ENCODE measurements around the gene ABCB8.

ABCB8 gene

DNA sequence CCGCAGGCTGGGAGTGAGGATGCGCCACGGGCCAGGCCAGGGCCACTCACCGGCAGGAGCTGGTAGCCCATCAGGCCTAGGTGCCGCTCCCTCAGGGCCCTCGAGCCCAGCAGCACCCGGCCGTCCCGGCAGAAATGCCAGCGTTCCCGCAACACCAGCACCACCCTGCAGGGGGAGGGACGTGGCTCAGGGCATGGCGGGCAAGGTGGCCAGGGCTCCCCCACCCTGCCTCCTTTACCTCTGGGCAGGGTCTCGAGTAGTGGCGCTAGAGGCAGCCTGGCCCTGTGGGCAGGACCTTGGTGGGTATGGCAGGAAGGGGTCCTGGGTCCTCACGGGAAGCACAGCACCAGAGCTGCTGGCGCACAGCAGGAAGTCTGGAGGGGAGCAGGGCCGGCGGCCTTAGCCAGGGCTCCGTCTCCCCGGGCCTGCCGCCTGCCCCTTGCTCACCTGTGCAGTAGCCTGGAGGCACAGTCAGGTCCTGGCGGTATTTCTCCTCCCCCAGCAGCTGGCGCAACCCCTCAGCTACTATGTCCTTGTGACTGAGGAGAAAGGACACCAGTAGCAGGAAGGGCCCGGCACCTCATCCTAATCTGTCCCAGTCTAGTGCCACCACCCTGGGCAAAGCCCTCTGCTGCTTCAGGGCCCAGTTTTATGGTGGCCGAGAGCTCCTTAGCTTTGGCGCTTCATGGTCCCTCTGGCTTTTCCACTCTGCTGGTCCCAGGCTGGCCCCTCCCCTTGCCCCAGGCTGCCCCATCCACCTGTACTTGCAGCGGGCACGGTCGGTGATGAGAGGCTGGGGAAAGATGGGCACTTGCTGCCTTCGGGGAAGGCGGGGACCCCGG lies 48.8 kb downstream of the ABCB8 start:
- DNase-seq: no peak

DNA sequence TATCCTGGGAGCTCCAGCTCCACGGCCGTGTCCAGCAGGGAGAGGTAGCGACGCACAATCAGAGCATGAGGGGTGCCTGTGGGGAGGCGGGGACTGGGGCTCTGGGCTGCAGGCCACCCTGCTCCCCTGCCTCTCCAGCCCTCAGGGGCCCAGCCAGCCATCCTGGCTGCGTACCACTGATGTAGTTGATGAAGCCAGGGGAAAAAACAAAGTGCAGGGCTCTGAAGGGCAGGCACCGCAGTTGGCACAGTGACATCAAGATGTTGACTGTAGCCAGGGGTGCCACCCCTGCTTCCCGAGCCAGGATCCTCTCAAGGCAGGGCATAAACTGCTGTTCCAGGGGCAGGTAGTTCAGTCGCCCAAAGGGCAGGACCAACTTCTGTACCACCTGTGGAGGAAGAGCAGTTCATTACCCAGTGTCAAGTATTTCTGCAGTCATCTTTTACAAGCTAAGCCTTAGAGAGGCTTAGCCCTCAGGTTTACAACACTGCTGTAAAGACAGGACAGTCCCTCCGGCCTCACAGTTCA lies 49.5 kb downstream of the ABCB8 start:
- DNase-seq: no peak

DNA sequence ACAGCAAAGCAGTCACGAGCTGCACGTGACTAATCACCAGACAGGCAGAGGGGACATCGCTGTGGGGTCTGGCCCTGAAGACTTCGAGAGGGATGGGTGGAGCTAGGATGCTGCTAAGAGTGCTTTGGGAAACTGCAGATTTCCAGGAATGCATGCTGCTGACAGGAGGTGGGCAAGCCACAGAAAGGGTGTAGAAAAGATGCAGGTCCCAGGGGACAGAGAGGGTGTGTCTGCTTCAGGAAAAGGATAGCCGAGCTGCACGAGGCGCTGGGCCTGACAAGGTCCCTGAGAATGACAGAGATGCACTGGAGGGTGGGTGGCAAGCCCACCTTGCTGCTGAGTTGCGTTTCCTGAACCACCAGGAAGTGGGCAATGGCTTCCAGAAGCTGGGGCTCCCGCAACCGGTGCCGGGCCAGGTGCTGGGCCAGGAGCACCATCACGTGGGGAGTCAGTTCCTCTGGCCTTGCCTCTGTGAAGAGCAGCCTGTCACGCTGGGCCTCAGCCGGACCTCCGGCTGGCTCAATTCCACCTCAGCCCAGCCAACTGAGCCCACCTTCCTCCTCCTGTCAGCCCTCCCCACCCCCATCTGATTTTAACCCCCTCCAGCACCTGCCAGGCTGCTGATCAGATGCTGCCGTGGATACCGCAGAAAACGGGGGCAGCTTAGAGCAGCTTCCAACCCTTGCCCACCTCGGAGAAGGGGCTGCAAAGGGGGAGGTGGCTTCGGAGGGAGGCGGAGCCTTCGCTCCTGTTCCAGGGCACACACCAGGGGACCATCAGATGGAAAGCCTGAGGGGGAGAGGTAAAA lies 50.2 kb downstream of the ABCB8 start:
- no peak for DNase-seq

DNA sequence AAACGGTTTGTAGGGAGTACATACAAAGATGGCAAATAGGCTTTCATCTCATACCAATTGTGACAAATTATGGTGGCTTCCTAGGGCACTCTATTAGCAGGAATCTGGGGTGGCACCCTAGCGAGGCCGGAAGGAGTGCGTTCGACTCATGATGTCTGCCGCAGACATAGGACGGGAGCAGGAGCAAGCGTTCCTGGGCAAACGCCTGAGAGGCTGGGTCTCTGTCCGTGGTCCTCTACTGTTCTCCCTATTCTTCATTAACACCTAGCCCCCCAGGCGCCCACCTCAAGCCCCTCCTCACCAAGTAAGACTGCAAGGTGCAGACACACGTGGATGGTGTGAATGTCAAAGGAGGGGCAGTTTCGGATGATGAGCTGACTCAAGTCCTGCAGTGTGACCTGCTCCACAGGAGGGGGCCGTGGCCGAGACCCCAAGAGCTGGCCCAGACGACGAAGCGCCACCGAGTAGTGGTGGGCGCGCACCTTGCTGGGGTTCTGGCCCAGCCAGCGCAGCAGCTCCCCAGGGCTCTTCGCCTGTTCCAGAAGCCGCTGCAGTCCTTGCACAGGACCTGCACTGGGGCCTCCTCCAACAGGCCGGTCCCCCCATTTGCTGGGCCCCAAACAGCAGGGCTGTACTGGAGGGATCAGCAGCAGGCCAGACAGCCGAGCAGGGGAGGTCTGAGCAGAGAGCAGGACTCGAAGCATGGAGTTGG lies 51.1 kb downstream of the ABCB8 start:
- no peak for DNase-seq

DNA sequence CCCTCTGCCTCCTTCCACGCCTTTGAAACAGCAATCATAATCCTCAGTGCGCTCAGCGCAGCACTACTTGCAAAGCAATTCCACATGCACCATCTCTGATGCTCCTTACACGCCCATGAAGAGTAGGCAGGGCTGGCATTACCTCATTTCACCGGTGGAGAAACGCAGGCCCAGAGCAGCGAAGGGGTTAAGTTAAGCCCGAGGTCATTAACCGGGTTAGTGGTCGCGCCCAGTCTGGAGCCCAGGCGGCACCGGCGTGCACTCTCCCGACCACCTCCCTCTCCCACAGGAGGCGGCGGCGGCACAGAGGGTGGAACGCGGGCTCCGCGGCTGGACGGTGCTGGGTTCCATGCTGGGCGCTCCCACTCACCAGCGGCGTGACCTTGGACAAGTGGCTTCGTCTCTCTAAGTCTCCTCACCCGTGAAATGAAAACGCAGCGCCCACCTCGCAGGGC lies 51.8 kb downstream of the ABCB8 start:
- DNase-seq: peak; percentile 36

DNA sequence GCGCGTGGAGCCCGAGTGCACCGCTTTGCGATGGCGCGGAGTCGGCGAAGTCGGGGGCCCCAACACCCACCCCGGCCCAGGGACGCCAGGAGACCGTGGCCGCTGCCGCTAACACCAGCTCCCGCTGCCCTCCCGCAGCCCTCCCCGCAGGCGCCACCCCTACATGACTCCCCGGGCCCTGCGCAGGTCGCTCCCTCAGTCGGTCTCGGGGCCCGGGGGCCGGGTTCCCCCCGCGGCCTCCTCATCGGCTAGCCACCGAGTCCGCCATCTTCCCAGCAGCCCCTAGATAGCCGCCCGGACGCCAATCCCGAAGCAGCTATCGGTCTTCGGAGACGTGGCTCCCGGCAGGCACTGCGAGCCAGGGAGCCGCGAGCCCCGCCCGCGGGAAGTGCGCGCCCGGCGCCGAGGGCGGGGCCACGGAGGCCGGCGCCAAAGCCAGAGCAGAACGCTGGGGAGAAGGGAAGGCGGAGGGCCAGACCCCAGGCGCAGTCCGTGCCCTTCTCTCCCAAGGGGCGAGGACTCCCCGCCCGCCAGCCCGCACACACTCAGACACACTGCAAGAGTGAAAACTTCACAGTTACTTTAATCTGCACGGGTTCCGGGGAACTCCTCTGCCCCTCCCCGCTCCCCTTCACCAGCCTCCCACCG lies 52.4 kb downstream of the ABCB8 start, which contains the start of gene FASTK:
FASTK (minus strand) TSS at position 288 of the 648 bp plus-strand sequence; CDS start at position 245, 43 bp downstream.
- DNase-seq: peak; percentile 89

DNA sequence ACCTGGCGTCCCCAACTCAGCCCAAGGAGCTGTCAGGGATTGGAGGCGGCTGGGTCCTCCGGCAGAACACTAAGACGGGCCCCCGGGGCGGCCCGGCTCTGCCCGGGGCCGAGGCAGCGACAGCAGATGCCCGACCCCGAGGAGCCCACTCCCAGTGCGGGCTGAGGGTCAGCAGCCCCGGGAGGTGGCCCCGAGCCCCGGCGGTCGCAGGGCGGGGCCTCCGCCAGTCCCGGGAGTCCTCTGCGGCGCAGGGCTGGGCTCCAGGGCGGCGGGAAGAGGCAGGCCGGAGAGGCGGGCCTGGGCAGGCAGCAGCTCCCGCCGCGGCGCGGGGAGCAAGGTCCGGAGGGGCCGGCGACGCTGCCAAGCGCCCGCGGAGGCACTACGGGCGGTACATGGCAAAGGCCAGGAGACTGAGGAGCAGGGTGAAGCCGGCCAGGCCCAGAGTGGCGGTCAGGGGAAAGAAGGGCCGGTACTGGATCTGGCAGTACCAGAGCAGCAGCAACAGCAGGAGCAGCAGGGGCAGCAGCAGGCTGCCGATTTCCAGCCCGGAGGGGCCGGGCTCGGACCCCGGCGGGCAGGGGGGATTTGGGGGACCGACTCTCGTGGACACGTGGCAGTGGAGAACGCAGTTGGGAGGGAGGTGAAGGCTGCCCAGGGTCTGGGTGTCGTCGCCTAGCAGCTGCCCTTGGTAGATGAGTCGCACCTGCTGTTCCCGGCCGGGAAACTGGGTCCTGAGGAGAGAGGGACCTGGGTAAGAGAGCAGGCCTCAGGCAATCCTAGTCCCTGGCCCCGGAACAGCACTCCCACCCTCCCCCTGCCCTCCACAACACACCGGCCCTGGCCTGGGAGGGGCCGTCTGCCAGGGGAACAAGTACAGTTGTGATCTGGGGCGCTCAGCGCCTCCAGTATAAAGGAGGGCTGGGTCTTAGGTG lies 53.2 kb downstream of the ABCB8 start:
- no peak for DNase-seq

DNA sequence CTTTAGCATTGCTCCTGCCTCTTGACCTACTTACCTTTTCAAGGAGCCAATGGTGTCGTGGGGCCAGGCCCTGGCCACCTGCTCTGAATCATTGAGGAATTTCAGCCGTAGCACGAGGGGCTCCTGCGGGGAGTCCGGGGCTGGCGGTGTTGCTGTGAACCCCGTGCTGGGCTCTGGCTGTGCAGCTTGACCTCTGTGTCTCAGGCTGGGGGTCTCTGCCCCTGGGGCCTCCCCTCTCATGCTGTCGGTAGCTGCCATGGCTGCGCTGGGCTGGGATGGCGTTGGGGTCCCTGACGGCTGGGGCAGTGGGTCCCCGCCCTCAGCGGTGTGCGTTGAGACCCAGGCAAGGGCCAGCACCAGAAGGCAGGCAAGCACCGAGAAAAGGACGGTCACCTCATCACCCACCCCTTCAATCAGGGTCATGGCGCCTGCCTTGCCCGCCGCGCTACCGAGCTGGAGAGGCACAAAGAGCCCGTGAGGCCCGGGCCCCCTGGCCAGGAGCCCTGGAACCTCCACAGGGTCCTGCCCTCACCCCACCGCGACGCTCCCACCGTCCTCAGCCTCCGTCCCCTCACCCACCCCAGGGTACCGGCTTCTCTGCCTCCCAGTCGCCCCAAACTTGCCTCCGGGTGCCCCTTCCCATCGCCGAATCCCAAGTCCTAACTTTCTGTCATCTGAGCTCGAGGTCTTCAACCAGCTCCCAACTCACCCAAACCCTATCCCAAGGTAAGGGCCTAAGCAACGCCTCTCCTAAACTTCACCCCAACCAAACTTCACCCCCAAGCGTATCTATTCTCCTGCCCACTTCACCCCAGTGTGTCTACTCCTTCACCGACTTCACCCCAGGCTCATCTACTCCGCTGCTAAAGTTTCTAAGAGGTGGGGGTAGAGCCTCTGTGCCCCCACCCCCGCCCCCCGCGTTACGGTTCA lies 54.2 kb downstream of the ABCB8 start:
- DNase-seq: no peak

DNA sequence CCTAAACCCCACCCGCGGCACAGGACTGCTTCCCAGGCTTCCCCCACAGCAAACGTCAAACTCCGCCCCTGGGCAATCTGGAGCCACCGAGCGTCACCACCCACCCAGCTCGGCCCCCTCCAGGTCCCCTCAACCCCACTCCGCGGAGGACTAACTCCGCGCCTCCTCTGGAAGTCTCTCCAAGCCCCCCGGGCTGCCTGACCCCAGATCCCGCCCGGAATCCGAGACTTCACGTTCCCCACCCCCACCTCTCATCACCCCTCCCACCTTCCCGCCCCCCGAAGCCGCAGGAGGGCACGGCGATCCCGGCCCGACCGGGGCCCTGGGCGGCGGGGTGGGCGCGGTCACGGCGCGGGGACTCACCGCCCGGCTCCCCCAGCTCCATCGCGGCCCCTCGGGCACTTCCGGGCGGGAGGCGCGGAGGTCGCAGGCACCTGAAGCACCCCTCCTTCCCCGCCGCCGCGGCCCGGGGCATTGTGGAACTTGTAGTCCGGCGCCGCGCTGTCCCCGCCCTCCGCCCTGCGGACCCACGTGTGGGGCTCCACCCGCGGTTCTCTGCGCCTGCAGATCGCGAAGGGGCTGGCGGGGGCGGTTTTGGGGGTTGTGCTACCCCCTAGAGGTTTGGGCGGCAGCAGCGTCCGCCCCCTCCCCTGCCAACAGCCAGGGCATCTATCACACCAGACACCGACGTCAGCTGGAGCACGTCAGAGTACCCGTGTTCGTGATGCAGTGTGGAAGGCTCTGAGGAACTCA lies 55.0 kb downstream of the ABCB8 start, which contains the start of gene TMUB1:
TMUB1 (minus strand) TSS at position 423 of the 753 bp plus-strand sequence. CDS start 930 bp downstream, outside the sequence.
- peak; percentile 81 for DNase-seq

DNA sequence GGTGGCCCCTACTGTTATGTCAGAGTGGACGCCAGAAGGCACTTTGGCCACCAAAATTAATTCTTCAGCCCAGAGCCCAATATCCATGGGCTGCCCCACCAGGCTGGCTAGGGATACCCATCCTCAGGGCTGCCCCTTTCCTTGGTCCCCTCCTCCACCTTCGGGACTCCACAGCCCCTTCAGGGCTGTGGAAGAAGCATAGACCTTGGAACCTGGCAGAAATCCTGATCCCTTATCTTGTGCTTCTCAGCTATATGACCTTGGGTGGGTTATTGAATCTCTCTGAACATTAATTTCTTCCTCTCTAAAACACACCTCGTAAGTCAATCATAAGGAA lies 55.5 kb downstream of the ABCB8 start:
- no peak for DNase-seq

DNA sequence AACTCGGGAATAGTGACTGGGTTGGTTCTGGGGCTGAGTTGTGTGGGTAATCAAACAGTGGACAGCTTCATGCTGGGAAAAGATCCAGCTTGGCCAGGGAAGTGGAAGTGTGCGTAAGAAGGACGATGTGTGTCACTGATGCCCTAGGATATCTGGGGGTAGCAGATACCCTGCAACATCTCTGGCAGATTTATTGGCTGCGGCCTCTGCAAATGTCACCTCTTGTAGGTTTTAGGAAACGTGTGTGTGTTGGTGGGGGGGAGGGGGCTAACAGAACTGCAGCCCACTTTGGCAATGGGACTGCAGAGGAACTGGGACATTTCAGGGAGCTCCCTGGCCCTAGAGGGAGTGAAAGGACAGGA lies 57.1 kb downstream of the ABCB8 start:
- no peak for DNase-seq

DNA sequence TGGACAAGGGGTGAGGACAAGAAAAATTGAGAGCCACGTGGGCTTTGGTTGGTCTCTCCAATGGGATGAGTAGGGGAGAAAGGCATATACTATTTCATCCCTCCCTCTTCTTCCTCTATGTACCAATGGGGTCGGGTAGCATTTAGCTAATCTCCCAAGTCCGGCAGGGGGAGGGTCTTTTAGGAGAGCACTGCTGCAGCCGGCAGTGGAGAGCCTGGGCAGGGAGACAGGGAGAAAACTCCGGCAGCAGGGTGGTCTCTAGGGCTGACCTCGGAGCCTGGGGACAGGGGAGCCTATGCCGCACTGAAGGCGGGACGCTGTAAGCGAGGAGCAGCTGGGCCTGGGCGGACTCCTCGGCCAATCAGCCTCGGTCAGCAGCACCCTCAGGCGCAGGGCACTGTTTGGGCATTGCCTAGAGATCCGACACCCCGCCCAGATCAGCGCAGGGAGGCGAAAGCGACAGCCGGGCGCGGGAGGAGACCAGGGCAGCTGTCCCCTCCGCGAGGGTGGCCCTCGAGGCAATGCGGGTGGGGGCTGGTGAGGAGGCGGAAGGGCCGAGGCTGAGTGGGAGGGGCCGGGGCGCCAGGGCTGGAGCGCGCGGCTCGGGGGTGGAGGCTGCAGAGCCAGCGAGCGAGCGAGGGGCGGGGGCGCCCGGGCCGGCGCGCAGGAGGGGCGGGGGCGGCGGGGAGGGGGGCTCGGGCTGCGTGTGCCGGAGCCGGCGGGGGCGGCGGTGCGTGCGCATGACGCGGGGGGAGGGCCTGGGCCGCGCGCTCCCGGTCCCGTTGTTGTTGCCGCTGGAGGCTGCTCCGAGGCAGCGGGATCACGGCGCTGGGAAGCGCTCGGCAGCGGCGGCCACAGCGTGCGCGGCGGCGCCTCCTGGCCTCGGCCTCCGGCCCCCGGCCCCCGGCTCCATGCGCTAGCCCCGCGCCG lies 57.7 kb downstream of the ABCB8 start, which contains the start of gene AGAP3:
AGAP3 (plus strand) TSS at position 785 of the 930 bp plus-strand sequence. CDS start 267 bp downstream, outside the sequence.
- peak; percentile 91 for DNase-seq

DNA sequence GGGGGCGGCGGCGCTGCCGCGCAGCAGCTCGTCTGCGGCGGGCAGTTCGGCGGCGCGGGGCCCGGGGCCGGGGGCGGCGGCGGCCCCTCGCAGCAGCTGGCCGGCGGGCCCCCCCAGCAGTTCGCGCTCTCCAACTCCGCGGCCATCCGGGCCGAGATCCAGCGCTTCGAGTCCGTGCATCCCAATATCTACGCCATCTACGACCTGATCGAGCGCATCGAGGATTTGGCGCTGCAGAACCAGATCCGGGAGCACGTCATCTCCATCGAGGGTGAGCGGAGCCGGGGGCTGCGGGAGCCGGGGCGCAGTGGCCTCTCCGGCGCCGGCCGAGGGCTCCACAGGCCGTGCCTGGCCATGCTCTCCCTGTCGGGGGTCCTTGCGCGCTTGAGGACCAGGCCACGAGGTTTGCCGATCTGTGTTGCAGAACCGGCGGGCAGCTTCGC lies 58.6 kb downstream of the ABCB8 start:
- DNase-seq: peak; percentile 52

DNA sequence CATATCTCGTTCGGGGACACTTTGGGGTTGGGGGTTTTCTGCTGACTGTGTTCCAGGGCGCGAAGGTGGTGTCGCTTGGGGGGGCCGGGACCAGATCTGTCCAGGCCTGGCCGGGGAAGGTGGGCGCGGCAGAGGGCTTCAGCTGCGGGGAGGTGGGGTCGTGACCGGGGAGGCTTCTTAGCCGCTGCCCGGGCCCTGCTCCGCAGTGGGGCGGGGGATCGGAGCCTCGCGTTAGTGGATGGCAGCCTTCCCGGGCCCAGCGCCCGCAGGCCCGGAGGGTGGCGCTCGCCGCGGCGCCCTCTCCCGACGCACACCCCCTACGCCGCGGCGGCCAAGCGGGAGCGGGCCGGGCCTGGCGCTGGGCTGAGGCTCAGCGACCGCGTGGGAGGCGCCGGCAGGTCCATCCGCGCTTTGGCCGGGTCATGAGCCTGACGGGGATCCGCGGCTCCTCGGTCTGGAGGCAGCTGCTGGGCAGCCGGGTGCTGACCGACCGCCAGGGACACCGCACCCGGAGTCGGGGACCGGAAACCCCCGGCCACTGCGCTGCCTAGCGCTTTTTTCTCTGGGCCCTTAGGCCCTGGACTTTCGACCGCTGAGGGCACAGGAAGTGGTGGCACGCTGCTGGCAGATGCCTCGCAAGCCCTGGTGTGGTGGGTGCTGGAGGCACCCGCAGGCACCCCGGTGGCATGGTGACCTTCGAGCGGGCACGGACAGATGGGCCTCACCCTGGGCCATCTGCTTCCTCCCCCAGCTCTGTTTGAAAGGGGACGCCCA lies 59.2 kb downstream of the ABCB8 start:
- peak; percentile 56 for DNase-seq

DNA sequence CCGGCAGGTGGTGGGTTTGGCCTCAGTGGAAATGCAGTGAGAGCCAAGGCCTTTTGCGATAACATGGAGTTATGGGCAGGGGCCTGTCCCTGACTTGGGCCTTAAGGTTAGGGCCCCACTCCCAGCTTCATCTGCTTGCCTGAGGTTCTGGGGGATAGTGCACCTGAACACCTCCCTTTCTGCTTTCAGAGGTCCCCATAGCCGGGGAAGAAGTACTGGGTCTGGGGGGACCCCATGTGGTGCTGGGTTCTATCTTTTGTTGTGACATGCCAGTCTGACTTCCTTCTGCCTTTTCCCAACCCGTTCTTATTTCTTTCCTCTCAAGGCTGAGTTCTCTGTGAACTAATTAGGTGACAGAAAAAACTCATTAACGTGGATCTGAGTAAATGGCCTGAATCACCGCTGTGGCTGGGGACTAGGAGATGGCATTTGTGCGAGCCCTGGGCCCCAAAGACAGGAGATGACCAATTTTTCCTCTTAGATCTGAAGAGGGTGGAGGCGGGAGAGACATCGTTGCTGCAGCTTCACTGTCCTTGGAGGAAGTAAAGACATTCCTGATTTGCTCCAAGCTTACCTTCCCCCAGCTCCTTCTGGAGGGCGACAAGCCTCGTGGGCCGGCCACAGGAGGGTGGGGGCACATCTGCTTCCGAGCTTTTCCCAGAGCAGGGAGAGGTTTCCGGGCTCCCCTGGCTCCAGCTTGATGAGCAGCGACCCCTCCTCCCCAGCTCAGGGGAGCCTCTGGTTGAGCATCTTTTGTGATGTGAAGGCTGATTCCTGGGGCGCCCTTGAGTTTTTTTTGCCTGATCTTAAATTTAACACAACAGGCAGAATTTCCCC lies 60.0 kb downstream of the ABCB8 start:
- no peak for DNase-seq

Data from NCI-H146 (cell line).